Skeletal muscle tissue (tissue), 4 donors: ENCODE data around the gene HCLS1. TPM values are rescaled to one million over a fixed set of nuclear protein-coding genes. Genes with fewer than 3 reads are reported as not detected.
A peak's percentile ranks its signal among the peaks of the same experiment; 100 is the strongest.

Experiments
- H3K27ac ChIP-seq: one replicate; pipeline ENCODE4 v1.7.0; 2013; ENCODE audit warnings: mild to moderate bottlenecking, low read depth, low read length, inconsistent platforms
- H3K27me3 ChIP-seq, 3 donors: one replicate each; pipeline ENCODE4 v1.7.0; 2013; ENCODE audit warnings: low read length in 3 of 3; ENCODE audit not compliant: control insufficient read depth in 3 of 3, insufficient read depth in 3 of 3
- H3K36me3 ChIP-seq, 3 donors: one replicate each; pipeline ENCODE4 v1.7.0; 2013; ENCODE audit warnings: low read length in 3 of 3; ENCODE audit not compliant: control insufficient read depth in 3 of 3, insufficient read depth in 3 of 3
- H3K4me1 ChIP-seq, 3 donors: one replicate each; pipeline ENCODE4 v1.7.0; 2013; ENCODE audit warnings: low read length in 3 of 3, mild to moderate bottlenecking in 3 of 3; ENCODE audit not compliant: control insufficient read depth in 3 of 3, insufficient read depth in 3 of 3
- H3K4me3 ChIP-seq, 3 donors: one replicate each; pipeline ENCODE4 v1.7.0; 2013; ENCODE audit warnings: low read length in 3 of 3
- H3K9ac ChIP-seq, 3 donors: one replicate each; pipeline ENCODE4 v1.7.0; 2013; ENCODE audit warnings: low read length in 3 of 3, mild to moderate bottlenecking in 3 of 3, moderate library complexity in 2 of 3, low read depth in 1 of 3
- H3K9me3 ChIP-seq, 3 donors: one replicate each; pipeline ENCODE4 v1.7.0; 2013; ENCODE audit warnings: low read length in 3 of 3; ENCODE audit not compliant: control insufficient read depth in 3 of 3
- total RNA-seq: library from RNA; depleted of rRNA; stranded (reverse); fragments of >200 nt; gene quantifications from one replicate; pipeline ENCODE4 v1.2.3, GENCODE V29; 2014
- donor health status: Osteomylitis.

HCLS1 gene
- total RNA-seq, 1 donor from 2014 or later, result 9.4 TPM

- no peaks in the 10 kb centered on the region for H3K9me3 ChIP-seq
- H3K27me3 ChIP-seq, result no peaks in the 10 kb centered on the region
- H3K4me3 ChIP-seq, result peak overlapping the region in 2 of 3 donors; percentile 48 to 67
- H3K36me3 ChIP-seq, result peaks cover 5 to 11% (median 10%) of the 10 kb centered on the region in 3 donors
- H3K27ac ChIP-seq, result no peak overlapping the region
- no peak overlapping the region for H3K9ac ChIP-seq
- peaks cover 6 to 13% (median 8%) of the 10 kb centered on the region in 3 donors for H3K4me1 ChIP-seq
Observed at GRCh38 chr3:121659586-121659985, 1.1 kb downstream of the HCLS1 start.

- Histone ChIP-seq H3K36me3 (peaks cover 0 to 6% (median 4%) of the 10 kb centered on the region in 3 donors), H3K4me1 (peaks cover 6 to 13% (median 8%) of the 10 kb centered on the region in 3 donors), H3K4me3 (no peak overlapping the region)
Observed at GRCh38 chr3:121658716-121659435, 1.8 kb downstream of the HCLS1 start.

GRCh38 chr3:121654493-121655385 is 6.0 kb downstream of the HCLS1 start:
- H3K27me3 ChIP-seq, result no peaks in the 10 kb centered on the region
- no peaks in the 10 kb centered on the region for H3K9me3 ChIP-seq
- no peaks in the 10 kb centered on the region for H3K36me3 ChIP-seq
- H3K27ac ChIP-seq, result no peak overlapping the region
- H3K4me1 ChIP-seq, result no peaks in the 10 kb centered on the region
- H3K9ac ChIP-seq, result no peak overlapping the region
- no peak overlapping the region for H3K4me3 ChIP-seq

More at GRCh38 chr3:121658716-121659435, 1.8 kb downstream of the HCLS1 start:
- H3K9me3 ChIP-seq, result no peaks in the 10 kb centered on the region
- no peak overlapping the region for H3K27ac ChIP-seq
- no peak overlapping the region for H3K9ac ChIP-seq
- H3K27me3 ChIP-seq, result no peaks in the 10 kb centered on the region

- Histone ChIP-seq H3K36me3 (no peaks in the 10 kb centered on the region), H3K4me3 (no peak overlapping the region), H3K27ac (no peak overlapping the region), H3K4me1 (peaks cover 5 to 7% (median 7%) of the 10 kb centered on the region in 3 donors), H3K9ac (no peak overlapping the region), H3K27me3 (no peaks in the 10 kb centered on the region), H3K9me3 (no peaks in the 10 kb centered on the region)
Observed at GRCh38 chr3:121651684-121652083, 9.0 kb downstream of the HCLS1 start.

GRCh38 chr3:121649645-121650044 is 11.1 kb downstream of the HCLS1 start:
- Histone ChIP-seq H3K27me3 (no peaks in the 10 kb centered on the region), H3K4me3 (no peak overlapping the region), H3K4me1 (peaks cover 5 to 7% (median 7%) of the 10 kb centered on the region in 3 donors), H3K9me3 (no peaks in the 10 kb centered on the region), H3K27ac (no peak overlapping the region), H3K36me3 (no peaks in the 10 kb centered on the region), H3K9ac (no peak overlapping the region)

GRCh38 chr3:121648219-121648958 is 12.3 kb downstream of the HCLS1 start:
- H3K4me3 ChIP-seq, result peak overlapping the region in 2 of 3 donors; percentile 6 to 53
- no peaks in the 10 kb centered on the region for H3K27me3 ChIP-seq
- no peaks in the 10 kb centered on the region for H3K9me3 ChIP-seq
- H3K9ac ChIP-seq, result no peak overlapping the region
- H3K4me1 ChIP-seq, result peaks cover 5 to 7% (median 7%) of the 10 kb centered on the region in 3 donors
- peaks cover 0 to 2% (median 0%) of the 10 kb centered on the region in 3 donors for H3K36me3 ChIP-seq
- peak overlapping the region; percentile 57 for H3K27ac ChIP-seq

DNA sequence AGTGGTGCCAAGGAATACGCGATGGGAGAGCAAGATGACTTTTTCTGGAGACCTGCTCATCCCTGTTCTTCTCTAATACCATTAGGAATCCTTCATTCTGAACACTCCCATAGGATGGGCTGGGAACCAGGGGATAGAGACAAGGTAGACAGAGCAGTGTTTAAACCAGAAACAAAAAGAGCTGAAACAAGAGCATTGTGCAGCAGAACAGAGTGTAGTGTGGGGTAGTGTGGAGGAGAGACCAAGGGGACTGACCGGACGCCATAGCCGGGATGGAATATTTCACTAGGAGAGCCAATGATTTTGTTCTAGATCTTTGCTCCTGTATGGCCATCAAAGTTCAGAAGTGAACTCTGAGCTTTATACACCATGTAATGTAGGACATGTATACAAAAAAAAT is 15.6 kb downstream of the HCLS1 start:
- H3K27ac ChIP-seq, result no peak overlapping the region
- peaks cover 0 to 2% (median 0%) of the 10 kb centered on the region in 3 donors for H3K36me3 ChIP-seq
- H3K9me3 ChIP-seq, result no peaks in the 10 kb centered on the region
- H3K27me3 ChIP-seq, result no peaks in the 10 kb centered on the region
- H3K9ac ChIP-seq, result no peak overlapping the region
- H3K4me3 ChIP-seq, result no peak overlapping the region
- peaks cover 5 to 7% (median 7%) of the 10 kb centered on the region in 3 donors for H3K4me1 ChIP-seq

- no peaks in the 10 kb centered on the region for H3K4me1 ChIP-seq
- no peak overlapping the region for H3K9ac ChIP-seq
- peaks cover 0 to 2% (median 0%) of the 10 kb centered on the region in 3 donors for H3K36me3 ChIP-seq
- H3K27ac ChIP-seq, result no peak overlapping the region
- H3K4me3 ChIP-seq, result no peak overlapping the region
- no peaks in the 10 kb centered on the region for H3K27me3 ChIP-seq
- H3K9me3 ChIP-seq, result no peaks in the 10 kb centered on the region
Observed at GRCh38 chr3:121642601-121643314, 17.9 kb downstream of the HCLS1 start.

DNA sequence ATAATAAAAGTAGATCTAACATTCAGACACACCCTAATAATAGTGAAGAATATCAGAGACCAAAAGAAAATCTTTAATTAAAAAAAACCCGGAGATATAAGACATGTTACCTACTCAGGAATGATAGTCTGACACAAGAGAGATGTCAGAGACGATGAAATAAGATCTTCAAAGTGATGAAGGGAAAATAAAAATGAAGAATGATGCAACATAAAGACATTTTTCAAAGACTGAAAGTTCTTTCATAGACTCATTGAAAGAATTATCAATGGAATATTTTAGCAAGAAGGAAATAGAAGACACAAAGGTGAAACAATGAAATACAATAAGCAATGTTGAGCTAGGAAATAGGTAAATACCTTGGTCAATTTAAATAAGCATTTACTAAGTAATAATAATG is 19.6 kb downstream of the HCLS1 start:
- H3K9me3 ChIP-seq, result no peaks in the 10 kb centered on the region
- H3K27ac ChIP-seq, result no peak overlapping the region
- H3K36me3 ChIP-seq, result peaks cover 0 to 2% (median 1%) of the 10 kb centered on the region in 3 donors
- H3K27me3 ChIP-seq, result no peaks in the 10 kb centered on the region
- no peak overlapping the region for H3K4me3 ChIP-seq
- H3K4me1 ChIP-seq, result no peaks in the 10 kb centered on the region
- no peak overlapping the region for H3K9ac ChIP-seq
